GM21529 (cell line): ENCODE results near the gene RNF168.
"Not testable (repeated sequence)": the region's sequence is repeated elsewhere in the genome, so short reads cannot be mapped to it uniquely, and the experiment has no call there.

Experiments
- ATAC-seq: cut with Tn5 transposase; IDR thresholded peaks from one replicate; pipeline ENCODE4 v1.9.1; 2021; ENCODE audit not compliant: unreplicated experiment

The RNF168 gene

GRCh38 chr3:196470182-196470581 lies 33.4 kb downstream of the RNF168 start:
- not testable (repeated sequence) for ATAC-seq

DNA sequence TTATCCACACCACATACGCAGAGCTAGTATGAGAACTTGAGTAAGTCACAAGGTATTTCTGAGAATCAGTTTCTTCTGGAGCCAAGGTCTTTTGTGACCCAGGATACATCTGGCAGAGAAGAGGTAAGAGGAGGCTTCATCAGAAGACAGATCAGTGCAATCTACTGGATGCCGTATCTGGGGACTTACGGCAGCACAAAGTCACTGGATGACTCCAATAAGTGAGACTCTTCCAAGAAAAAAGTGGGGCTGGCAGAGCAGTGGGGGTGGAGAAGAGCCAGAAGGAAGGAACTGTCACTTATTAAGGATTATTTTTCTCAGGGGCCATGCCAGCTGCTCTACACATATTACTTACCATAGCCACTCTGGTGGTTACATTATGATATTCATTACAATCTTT lies 39.8 kb downstream of the RNF168 start:
- ATAC-seq: no peak

DNA sequence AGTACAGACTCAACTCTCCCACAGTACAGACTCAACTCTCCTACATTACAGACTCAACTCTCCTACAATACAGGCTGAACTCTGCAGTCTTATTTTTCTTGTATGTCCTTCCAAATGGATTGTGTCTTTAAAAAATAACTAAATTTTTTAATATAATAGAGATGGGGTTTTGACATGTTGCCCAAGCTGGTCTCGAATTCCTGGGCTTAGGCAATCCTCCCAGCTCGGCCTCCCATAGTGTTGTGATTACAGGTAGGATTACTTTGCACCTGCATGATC lies 40.2 kb downstream of the RNF168 start:
- no peak for ATAC-seq

GRCh38 chr3:196462680-196463477 lies 40.7 kb downstream of the RNF168 start:
- ATAC-seq: not testable (repeated sequence)

DNA sequence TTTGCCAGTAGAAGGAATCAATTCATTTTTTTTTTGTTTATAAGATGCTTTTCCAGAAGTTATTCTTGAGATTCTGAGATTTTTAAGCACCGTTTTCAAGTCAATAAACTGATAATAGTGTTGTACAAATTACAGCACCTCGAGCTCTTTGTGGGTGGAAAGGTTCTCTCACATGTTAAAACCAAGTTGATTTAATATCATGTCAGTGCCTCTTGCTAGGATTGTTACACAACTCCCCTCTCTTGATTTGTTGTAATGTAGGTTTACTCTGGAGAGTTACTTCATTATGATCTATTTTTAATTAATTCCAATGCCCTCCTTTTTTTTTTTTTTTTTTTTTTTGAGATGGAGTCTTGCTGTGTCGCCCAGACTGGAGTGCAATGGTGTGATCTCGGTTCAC lies 45.5 kb downstream of the RNF168 start:
- no peak for ATAC-seq

GRCh38 chr3:196457470-196457869 lies 46.1 kb downstream of the RNF168 start:
- ATAC-seq: not testable (repeated sequence)

GRCh38 chr3:196454935-196455334 lies 48.6 kb downstream of the RNF168 start:
- no peak for ATAC-seq

DNA sequence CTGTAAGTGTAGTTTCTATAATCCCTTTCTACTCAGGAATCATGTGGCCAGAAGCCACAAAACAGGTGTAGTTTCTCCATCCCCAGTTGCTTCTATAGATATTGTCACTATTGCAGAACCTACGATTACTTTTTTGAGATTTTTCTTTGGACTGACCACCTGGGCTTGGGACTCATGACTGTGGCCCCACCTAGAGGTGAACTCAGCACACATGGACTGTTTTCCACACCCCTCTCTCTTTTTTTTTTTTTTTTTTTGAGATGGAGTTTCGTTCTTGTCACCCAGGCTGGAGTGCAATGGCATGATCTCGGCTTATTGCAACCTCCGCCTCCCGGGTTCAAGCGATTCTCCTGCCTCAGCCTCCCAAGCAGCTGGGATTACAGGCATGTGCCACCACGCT lies 58.2 kb downstream of the RNF168 start:
- not testable (repeated sequence) for ATAC-seq

- ATAC-seq: no peak
Observed at GRCh38 chr3:196444500-196444894, 59.1 kb downstream of the RNF168 start.

- peak; percentile 59 for ATAC-seq
Observed at GRCh38 chr3:196440696-196441095, 62.9 kb downstream of the RNF168 start.

DNA sequence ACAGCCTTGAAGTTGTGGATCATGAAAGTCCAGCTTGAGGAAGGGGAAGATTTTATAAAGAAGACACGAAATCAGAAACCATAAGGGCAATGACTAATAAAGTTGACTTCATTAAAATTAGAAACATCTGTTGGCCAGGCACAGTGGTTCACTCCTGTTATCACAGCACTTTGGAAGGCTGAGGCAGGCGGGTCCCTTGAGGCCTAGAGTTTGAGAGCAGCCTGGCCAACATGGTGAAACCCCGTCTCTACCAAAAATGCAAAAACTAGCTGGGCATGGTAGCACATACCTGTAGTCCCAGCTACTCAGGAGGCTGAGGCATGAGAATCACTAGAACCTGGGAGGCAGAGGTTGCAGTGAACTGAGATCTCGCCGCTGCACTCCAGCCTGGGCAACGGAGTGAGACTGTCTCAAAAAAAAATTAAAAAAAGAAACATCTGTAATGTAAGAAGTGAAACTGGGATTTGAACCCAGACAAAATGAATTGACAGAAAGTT lies 63.5 kb downstream of the RNF168 start:
- ATAC-seq: peak; percentile 56

GRCh38 chr3:196432137-196432879 lies 71.3 kb downstream of the RNF168 start, which contains the start of gene UBXN7:
Gene UBXN7, minus strand, starts transcription at chr3:196432427. Its CDS starts 28 bp downstream, at chr3:196432399.
- peak; percentile 75 for ATAC-seq

DNA sequence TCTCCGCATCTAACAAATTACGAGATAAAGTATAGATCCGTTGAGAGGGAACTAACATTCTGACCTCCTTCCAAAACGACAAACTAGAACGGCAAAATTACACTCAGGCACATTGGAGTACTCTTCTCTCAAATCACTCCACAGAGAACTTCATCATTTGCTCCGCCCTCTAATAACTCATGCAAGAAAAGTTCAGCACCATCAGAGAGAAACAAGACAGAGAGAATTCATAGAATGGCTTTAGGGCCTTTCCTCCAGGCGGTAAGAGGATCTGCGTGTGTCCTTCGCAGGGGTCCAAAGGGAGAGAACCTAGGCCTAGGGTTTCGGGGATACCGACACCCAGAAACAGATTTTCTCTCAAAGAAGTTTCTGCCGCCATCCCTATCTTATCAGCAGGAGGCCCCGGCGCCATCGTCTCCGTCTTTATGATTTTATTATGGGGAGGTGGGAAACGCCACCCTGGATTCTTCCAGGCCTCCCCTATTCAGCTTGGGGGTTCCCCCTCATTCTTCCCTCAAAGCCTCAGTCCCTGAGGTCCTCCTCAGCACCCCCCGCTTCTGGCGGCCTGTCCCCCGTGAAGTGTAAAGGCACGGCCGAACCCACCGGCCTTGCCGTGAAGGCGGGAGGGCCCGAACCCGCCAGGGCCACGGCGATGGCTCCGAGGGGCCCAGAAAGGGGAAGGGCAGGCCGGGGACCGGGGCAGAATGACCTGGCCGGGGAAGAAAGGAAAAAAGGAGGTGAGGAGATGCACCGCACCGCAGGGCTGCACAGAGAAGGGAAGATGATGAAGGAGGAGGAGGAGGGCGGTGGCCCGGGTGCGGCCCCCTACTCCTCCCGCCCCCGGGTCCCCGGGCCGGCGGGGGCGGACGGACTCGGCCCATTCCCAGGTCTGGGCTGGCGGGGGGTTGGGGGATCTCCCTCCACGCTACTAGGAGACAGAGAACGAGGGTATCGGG lies 72.1 kb downstream of the RNF168 start:
- peak; percentile 26 for ATAC-seq

DNA sequence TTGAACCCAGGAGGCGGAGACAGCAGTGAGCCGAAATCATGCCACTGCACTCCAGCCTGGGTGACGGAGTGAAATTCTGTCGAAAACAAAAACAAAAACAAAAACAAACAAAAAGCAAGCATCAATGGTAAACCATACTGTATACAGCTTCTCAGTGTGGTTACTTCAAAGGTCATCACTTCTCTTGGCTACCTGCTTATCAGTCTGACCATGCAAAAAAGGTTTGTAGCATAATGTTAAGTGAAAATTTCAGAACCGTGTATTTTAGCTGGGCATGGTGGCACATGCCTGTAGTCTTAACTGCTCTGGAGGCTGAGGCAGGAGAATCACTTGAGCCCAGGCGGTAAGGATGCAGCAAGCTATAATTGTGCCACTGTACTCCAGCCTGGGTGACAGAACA lies 75.5 kb downstream of the RNF168 start:
- ATAC-seq: no peak

DNA sequence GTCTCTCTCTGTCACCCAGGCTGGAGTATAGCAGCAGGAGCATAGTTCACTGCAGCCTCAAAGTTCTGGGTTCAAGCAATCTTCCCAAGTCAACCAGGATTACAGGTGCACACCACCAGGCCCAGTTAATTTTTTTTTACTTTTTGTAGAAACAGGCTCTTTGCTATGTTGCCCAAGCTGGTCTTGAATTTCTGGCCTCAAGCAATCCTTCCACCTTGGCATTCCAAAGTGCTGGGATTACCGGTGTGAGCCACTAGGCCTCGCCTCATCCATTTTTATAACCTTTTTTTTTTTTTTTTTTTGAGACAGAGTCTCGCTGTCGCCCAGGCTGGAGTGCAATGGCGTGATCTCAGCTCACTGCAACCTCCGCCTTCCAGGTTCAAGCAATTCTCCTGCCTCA lies 79.1 kb downstream of the RNF168 start:
- not testable (repeated sequence) for ATAC-seq

GRCh38 chr3:196423044-196423781 lies 80.4 kb downstream of the RNF168 start:
- ATAC-seq: no peak

- ATAC-seq: not testable (repeated sequence)
Observed at GRCh38 chr3:196421668-196422067, 81.9 kb downstream of the RNF168 start.

GRCh38 chr3:196419386-196419785 lies 84.2 kb downstream of the RNF168 start:
- ATAC-seq: no peak
